IMR-90 (cell line): Measurements from ENCODE around the gene ANKFN1. TPM values are rescaled to one million over a fixed set of nuclear protein-coding genes. Genes with fewer than 3 reads are reported as not detected.

Source experiments
- ATAC-seq: fragments of 200-7000 bp; cut with Tn5 transposase; 2 replicates; pipeline ENCODE4 v1.9.1; 2020; ENCODE audit warnings: low read depth, mild to moderate bottlenecking, moderate library complexity
- BruUV-seq: library from RNA; stranded (reverse); fragments of 400-500 nt; replicated peaks from 2 replicates; lab custom pipeline; 2021; lab: Mats Ljungman, UMichigan
- CTCF ChIA-PET: fragments of 300-600 bp; formaldehyde crosslinking; extraction: SDS; loops from one replicate; lab custom pipeline; 2021; ENCODE audit warnings: antibody characterized with exemption; lab: Yijun Ruan, JAX
- POLR2A ChIA-PET: fragments of 300-600 bp; sonication (Branson Sonifier 250); formaldehyde crosslinking; loops from one replicate; lab custom pipeline; 2022; ENCODE audit warnings: antibody characterized with exemption; ENCODE audit not compliant: unreplicated experiment; lab: Charles Lee
- DNase-seq: peaks from one replicate; pipeline ENCODE4 v3.0.0; 2013
- H2AFZ ChIP-seq: replicated peaks from 2 replicates; pipeline ENCODE3; 2013; ENCODE audit warnings: low read length, mild to moderate bottlenecking; ENCODE audit not compliant: poor library complexity
- H2AK5ac ChIP-seq: 2 replicates; pipeline ENCODE4 v1.6.1; 2013; ENCODE audit warnings: low read depth, low read length, inconsistent platforms
- H2AK9ac ChIP-seq: replicated peaks from 2 replicates; pipeline ENCODE3; 2013; ENCODE audit warnings: mild to moderate bottlenecking, low read depth, low read length, moderate library complexity; ENCODE audit not compliant: poor library complexity
- H2BK120ac ChIP-seq: 2 replicates; pipeline ENCODE4 v1.6.1; 2013; ENCODE audit warnings: low read depth, low read length, inconsistent platforms
- H2BK15ac ChIP-seq: 3 replicates; pipeline ENCODE4 v1.6.1; 2013; ENCODE audit warnings: low read depth, low read length, inconsistent platforms
- H2BK20ac ChIP-seq: 2 replicates; pipeline ENCODE4 v1.6.1; 2013; ENCODE audit warnings: low read depth, mild to moderate bottlenecking, inconsistent platforms, low read length, moderate library complexity
- H2BK5ac ChIP-seq: 2 replicates; pipeline ENCODE4 v1.6.1; 2013; ENCODE audit warnings: mild to moderate bottlenecking, low read depth, low read length, inconsistent platforms; ENCODE audit not compliant: poor library complexity, severe bottlenecking
- H3K14ac ChIP-seq: replicated peaks from 2 replicates; pipeline ENCODE4 v1.6.1; 2013; ENCODE audit warnings: low read depth, low read length, inconsistent platforms
- H3K18ac ChIP-seq: 2 replicates; pipeline ENCODE4 v1.6.1; 2013; ENCODE audit warnings: low read depth, low read length, control low read depth
- H3K23ac ChIP-seq: 2 replicates; pipeline ENCODE4 v1.6.1; 2013; ENCODE audit warnings: low read depth, low read length, inconsistent platforms
- H3K27ac ChIP-seq: 2 replicates; pipeline ENCODE4 v1.5.1; 2013; ENCODE audit warnings: mild to moderate bottlenecking, control low read depth, low read length; ENCODE audit not compliant: insufficient read depth
- H3K27me3 ChIP-seq: 2 replicates; pipeline ENCODE4 v1.6.1; 2013; ENCODE audit warnings: low read length; ENCODE audit not compliant: control insufficient read depth, insufficient read depth
- H3K36me3 ChIP-seq: 2 replicates; pipeline ENCODE4 v1.6.1; 2013; ENCODE audit warnings: low read length, mixed read lengths; ENCODE audit not compliant: control insufficient read depth, insufficient read depth
- H3K4ac ChIP-seq: 2 replicates; pipeline ENCODE4 v1.6.1; 2013; ENCODE audit warnings: low read depth, low read length, inconsistent platforms
- H3K4me1 ChIP-seq: 2 replicates; pipeline ENCODE4 v1.6.1; 2013; ENCODE audit warnings: low read length, mixed read lengths; ENCODE audit not compliant: control insufficient read depth, insufficient read depth
- H3K4me2 ChIP-seq: 2 replicates; pipeline ENCODE4 v1.6.1; 2013; ENCODE audit warnings: low read depth, mild to moderate bottlenecking, control low read depth, low read length, moderate library complexity
- H3K4me3 ChIP-seq: 2 replicates; pipeline ENCODE4 v1.5.1; 2013; ENCODE audit warnings: low read depth, mild to moderate bottlenecking, control low read depth, low read length, moderate library complexity; ENCODE audit not compliant: insufficient read depth
- H3K56ac ChIP-seq: 2 replicates; pipeline ENCODE4 v1.6.1; 2013; ENCODE audit warnings: low read length, inconsistent platforms; ENCODE audit not compliant: insufficient read depth; ENCODE audit errors: extremely low read depth
- H3K79me1 ChIP-seq, 2 experiments: 2 replicates each; pipeline ENCODE4 v1.6.1; 2013; ENCODE audit warnings: low read length in 2 of 2, inconsistent platforms in 1 of 2, low read depth in 1 of 2
- H3K9ac ChIP-seq: 2 replicates; pipeline ENCODE4 v1.6.1; 2013; ENCODE audit warnings: low read depth, low read length, control low read depth
- H3K9me1 ChIP-seq: 2 replicates; pipeline ENCODE4 v1.6.1; 2013; ENCODE audit warnings: low read length, inconsistent platforms; ENCODE audit not compliant: insufficient read depth
- H3K9me3 ChIP-seq: 2 replicates; pipeline ENCODE4 v1.6.1; 2013; ENCODE audit warnings: low read length; ENCODE audit not compliant: control insufficient read depth, insufficient read depth
- H4K20me1 ChIP-seq: 2 replicates; pipeline ENCODE4 v1.6.1; 2013; ENCODE audit warnings: low read length, inconsistent platforms; ENCODE audit not compliant: insufficient read depth
- H4K5ac ChIP-seq: 2 replicates; pipeline ENCODE4 v1.6.1; 2013; ENCODE audit warnings: mild to moderate bottlenecking, low read depth, low read length, control low read depth
- H4K8ac ChIP-seq, 2 experiments: 2 replicates each; pipeline ENCODE4 v1.6.1; 2013; ENCODE audit warnings: low read depth in 2 of 2, low read length in 2 of 2, control low read depth in 1 of 2, inconsistent platforms in 1 of 2
- H4K91ac ChIP-seq: 2 replicates; pipeline ENCODE4 v1.6.1; 2013; ENCODE audit warnings: low read depth, low read length, inconsistent platforms; ENCODE audit not compliant: insufficient read depth
- BHLHE40 ChIP-seq: fragments of 150-350 bp; IDR thresholded peaks from 2 replicates; pipeline ENCODE4 v1.6.1; 2016; ENCODE audit warnings: mild to moderate bottlenecking, low read depth, low read length
- CEBPB ChIP-seq: IDR thresholded peaks from 2 replicates; pipeline ENCODE4 v1.6.1; 2012; ENCODE audit warnings: low read depth, low read length, improper control_type of control experiment
- CTCF ChIP-seq: conservative IDR thresholded peaks from 2 replicates; pipeline ENCODE4 v1.5.1; 2012; ENCODE audit warnings: mild to moderate bottlenecking, low read depth, low read length, improper control_type of control experiment
- MXI1 ChIP-seq: IDR thresholded peaks from 2 replicates; pipeline ENCODE4 v1.6.1; 2012; ENCODE audit warnings: low read depth, mild to moderate bottlenecking, low read length, moderate library complexity, borderline replicate concordance
- SMC3 ChIP-seq: fragments of 150-350 bp; IDR thresholded peaks from 2 replicates; pipeline ENCODE4 v1.6.1; 2016; ENCODE audit warnings: low read depth, mild to moderate bottlenecking, antibody characterized with exemption, low read length, moderate library complexity
- WGBS, 2 experiments: methylation state at CpG; one replicate each; pipeline versions ENCODE4 v1.1.5 to v1.1.7; 2013; ENCODE audit warnings: missing lambda C conversion rate in 2 of 2; ENCODE audit not compliant: insufficient read length in 1 of 2; ENCODE audit errors: extremely low coverage in 2 of 2; 5-methylcytosine and 5-hydroxymethylcytosine counted together
- dilution Hi-C: fragments of 300-500 bp; cut with HindIII; formaldehyde crosslinking; loops from one replicate; pipeline ENCODE4 v1.14.3; 2018; ENCODE audit warnings: low sequenced_read_pairs; ENCODE audit not compliant: unreplicated experiment
- in situ Hi-C: fragments of 300-500 bp; cut with MboI; formaldehyde crosslinking; loops from 3 replicates; pipeline ENCODE4 v1.14.3; 2019; ENCODE audit warnings: low sequenced_read_pairs, inconsistent platforms, mixed read lengths
- intact Hi-C: fragments of 100-400 bp; cut with micrococcal nuclease; formaldehyde crosslinking; loops from 2 replicates; pipeline ENCODE4 v1.10.0; 2022
- polyA plus RNA-seq, 3 experiments: library from polyadenylated mRNA; depleted of rRNA; stranded (reverse); fragments of >200 nt; gene quantifications; 2 replicates each; pipeline ENCODE4 v1.2.3, GENCODE V29; 2012; ENCODE audit warnings: low replicate concordance in 1 of 3
- total RNA-seq: library from RNA; depleted of rRNA; stranded (reverse); fragments of >200 nt; gene quantifications from 2 replicates; pipeline ENCODE4 v1.2.3, GENCODE V29; 2012

ANKFN1 gene
- total and polyA plus RNA-seq, 2 of the 4 experiments (the other 2 are of a cell fraction): not detected

GRCh38 chr17:56185491-56186221, 32.4 kb downstream of the ANKFN1 start:
- H2AFZ ChIP-seq: peak overlapping the region; percentile 64
- in situ Hi-C loops (no loop called here), dilution Hi-C loops (no loop called here), intact Hi-C loops (loop anchor here (2.0 kb wide), 1 partner anchor 21 kb away; no protein-coding TSS in a partner anchor)
- no TSS peak for BruUV-seq
- peak overlapping the region; percentile 71; the same call in 1 of the 2 replicates for H2AK5ac ChIP-seq
- ChIA-PET POLR2A (interaction anchor here (0.5 to 0.6 kb wide), 2 partner anchors 31 to 109 kb away, joined by 3 to 8 read pairs; no protein-coding TSS in a partner anchor), CTCF (interaction anchor here (0.6 to 1.1 kb wide), 3 partner anchors 11 to 134 kb away, joined by 3 to 6 read pairs (median 4); no protein-coding TSS in a partner anchor)
- peak overlapping the region; percentile 13; the same call in 1 of the 2 replicates for H3K4me2 ChIP-seq
- H2AK9ac ChIP-seq: peak overlapping the region; percentile 39
- peak overlapping the region; percentile 79; the same call in 2 of the 3 replicates for H2BK15ac ChIP-seq
- 0 out of 2 replicates have a peak, but pooled peaks cover 3% of the 10 kb centered on the region for H3K9me1 ChIP-seq
- H3K9ac ChIP-seq: peak overlapping the region; percentile 22; the same call in 1 of the 2 replicates
- H4K20me1 ChIP-seq: no peaks in the 10 kb centered on the region
- no CpG with 5 or more reads among the region's 6 CpGs for WGBS, 2 experiments
- peak overlapping the region; percentile 99 for H2BK20ac ChIP-seq
- peak overlapping the region; percentile 97 for H3K4ac ChIP-seq
- peak overlapping the region; percentile 96 for H3K23ac ChIP-seq
- H3K36me3 ChIP-seq: no peaks in the 10 kb centered on the region
- H2BK5ac ChIP-seq: peak overlapping the region; percentile 93
- H3K4me1 ChIP-seq: peaks cover 4% of the 10 kb centered on the region; the same call in 1 of the 2 replicates
- H3K4me3 ChIP-seq: no peak overlapping the region
- peak; percentile 62 for DNase-seq
- H2BK120ac ChIP-seq: peak overlapping the region; percentile 96
- peak overlapping the region; percentile 90 for H3K18ac ChIP-seq
- no peaks in the 10 kb centered on the region for H3K9me3 ChIP-seq
- ATAC-seq: peak; percentile 49
- H4K8ac ChIP-seq: peak overlapping the region; percentile 92 to 97
- H4K91ac ChIP-seq: peak overlapping the region; percentile 92
- peak overlapping the region; percentile 86 for H3K56ac ChIP-seq
- H3K79me1 ChIP-seq: peaks cover 0 to 4% of the 10 kb centered on the region in 2 experiments; a peak in 1 of 4 replicates
- TF ChIP-seq CEBPB: peak; percentile 10; the same call in 1 of the 2 replicates
- no peak for TF ChIP-seq MXI1
- no peak for TF ChIP-seq SMC3
- no peak for TF ChIP-seq BHLHE40
- TF ChIP-seq CTCF: no peak
- no peaks in the 10 kb centered on the region for H3K27me3 ChIP-seq
- H4K5ac ChIP-seq: peak overlapping the region; percentile 95; the same call in 1 of the 2 replicates
- peak overlapping the region; percentile 91 for H3K14ac ChIP-seq
- peak overlapping the region; percentile 80 for H3K27ac ChIP-seq
